ENCODE data around the gene FASTKD1.
"Not testable (repeated sequence)": the region's sequence is repeated elsewhere in the genome, so short reads cannot be mapped to it uniquely, and the experiment has no call there.

FASTKD1 gene

GRCh38 chr2:169561364-169561763, 12.3 kb downstream of the FASTKD1 start:
- no peak for TF ChIP-seq OSR1 (CRISPR knock-in tag; IDR thresholded peaks at IDR 0.05)
- no peak for TF ChIP-seq BACH2 (CRISPR knock-in tag; IDR thresholded peaks at IDR 0.05; ENCODE audit: borderline replicate concordance)

GRCh38 chr2:169546756-169547155, 26.9 kb downstream of the FASTKD1 start:
- TF ChIP-seq TSHZ2 (CRISPR knock-in tag; IDR thresholded peaks at IDR 0.05) (no peak), ZNF70 (CRISPR knock-in tag; IDR thresholded peaks at IDR 0.05) (no peak), ZNF8 (CRISPR knock-in tag; IDR thresholded peaks at IDR 0.05) (no peak), CSDC2 (CRISPR knock-in tag; IDR thresholded peaks at IDR 0.05) (no peak), TCF4 (CRISPR knock-in tag; IDR thresholded peaks at IDR 0.05; ENCODE audit: borderline replicate concordance) (no peak), ZFP30 (CRISPR knock-in tag; IDR thresholded peaks at IDR 0.05) (no peak), PPARA (CRISPR knock-in tag; IDR thresholded peaks at IDR 0.05; ENCODE audit: borderline replicate concordance) (no peak)
- no peak for ATAC-seq

More at GRCh38 chr2:169561364-169561763, 12.3 kb downstream of the FASTKD1 start:
- ATAC-seq, result no peak

- no peak for ATAC-seq
- no peak for TF ChIP-seq RARB (CRISPR knock-in tag; IDR thresholded peaks at IDR 0.05)
- no peak for TF ChIP-seq PPARA (CRISPR knock-in tag; IDR thresholded peaks at IDR 0.05; ENCODE audit: borderline replicate concordance)
- no peak for TF ChIP-seq ZNF70 (CRISPR knock-in tag; IDR thresholded peaks at IDR 0.05)
- no peak for TF ChIP-seq SNAI2 (CRISPR knock-in tag; IDR thresholded peaks at IDR 0.05)
- TF ChIP-seq CSDC2 (CRISPR knock-in tag; IDR thresholded peaks at IDR 0.05), result no peak
- TF ChIP-seq ZNF565 (CRISPR knock-in tag; conservative IDR thresholded peaks at IDR 0.05; ENCODE audit: low read depth), result no peak
- no peak for TF ChIP-seq ISL1 (CRISPR knock-in tag; IDR thresholded peaks at IDR 0.05)
- no peak for TF ChIP-seq ZC3H10 (CRISPR knock-in tag; IDR thresholded peaks at IDR 0.05)
- no peak for TF ChIP-seq POU6F1 (CRISPR knock-in tag; IDR thresholded peaks at IDR 0.05; ENCODE audit: borderline replicate concordance, low read depth)
- no peak for TF ChIP-seq GLIS3 (CRISPR knock-in tag; IDR thresholded peaks at IDR 0.05)
- TF ChIP-seq CSRNP3 (CRISPR knock-in tag; IDR thresholded peaks at IDR 0.05), result no peak
- TF ChIP-seq TSHZ2 (CRISPR knock-in tag; IDR thresholded peaks at IDR 0.05), result no peak
- TF ChIP-seq ZFP30 (CRISPR knock-in tag; IDR thresholded peaks at IDR 0.05), result no peak
- TF ChIP-seq TOX (CRISPR knock-in tag; IDR thresholded peaks at IDR 0.05; ENCODE audit: borderline replicate concordance), result no peak
- no peak for TF ChIP-seq BACH2 (CRISPR knock-in tag; IDR thresholded peaks at IDR 0.05; ENCODE audit: borderline replicate concordance)
These were observed 31.2 kb downstream of the FASTKD1 start for GRCh38 chr2:169542433-169542832.

GRCh38 chr2:169540146-169540545, 33.5 kb downstream of the FASTKD1 start:
- no peak for ATAC-seq
- TF ChIP-seq PATZ1 (CRISPR knock-in tag; IDR thresholded peaks at IDR 0.05; ENCODE audit: borderline replicate concordance) (no peak), TOX (CRISPR knock-in tag; IDR thresholded peaks at IDR 0.05; ENCODE audit: borderline replicate concordance) (no peak), PPARA (CRISPR knock-in tag; IDR thresholded peaks at IDR 0.05; ENCODE audit: borderline replicate concordance) (no peak), OSR1 (CRISPR knock-in tag; IDR thresholded peaks at IDR 0.05) (no peak)

- not testable (repeated sequence) for ATAC-seq
These were observed 34.2 kb downstream of the FASTKD1 start for GRCh38 chr2:169539460-169539859.
